ENCODE measurements around the gene AFAP1L1. TPM values are rescaled to one million over a fixed set of nuclear protein-coding genes. Genes with fewer than 3 reads are reported as not detected.

The AFAP1L1 gene
- polyA plus RNA-seq, 1 donor: 9.6 TPM

GRCh38 chr5:149358868-149359495 is 87.3 kb downstream of the AFAP1L1 start:
- Histone ChIP-seq H3K36me3 (ENCODE audit: control insufficient read depth, insufficient read depth, low read length) (peaks cover 11% of the 10 kb centered on the region), H3K9me3 (ENCODE audit: control insufficient read depth, low read depth, low read length) (no peaks in the 10 kb centered on the region), H3K27me3 (ENCODE audit: control insufficient read depth, insufficient read depth, low read length) (no peaks in the 10 kb centered on the region), H3K27ac (ENCODE audit: low read length) (no peak overlapping the region), H3K4me3 (ENCODE audit: low read length) (peak overlapping the region; percentile 95), H3K4me1 (ENCODE audit: control insufficient read depth, insufficient read depth, low read length) (peaks cover 22% of the 10 kb centered on the region)
- no peak for DNase-seq
- WGBS (ENCODE audit: insufficient coverage, low lambda C conversion rate): no CpG with 5 or more reads among the region's 8 CpGs

- DNase-seq: no peak
- no CpG with 5 or more reads among the region's 1 CpG for WGBS (ENCODE audit: insufficient coverage, low lambda C conversion rate)
- Histone ChIP-seq H3K36me3 (ENCODE audit: control insufficient read depth, insufficient read depth, low read length) (peaks cover 7% of the 10 kb centered on the region), H3K27ac (ENCODE audit: low read length) (no peak overlapping the region), H3K9me3 (ENCODE audit: control insufficient read depth, low read depth, low read length) (no peaks in the 10 kb centered on the region), H3K4me1 (ENCODE audit: control insufficient read depth, insufficient read depth, low read length) (peaks cover 12% of the 10 kb centered on the region), H3K4me3 (ENCODE audit: low read length) (no peak overlapping the region), H3K27me3 (ENCODE audit: control insufficient read depth, insufficient read depth, low read length) (no peaks in the 10 kb centered on the region)
Observed at GRCh38 chr5:149360272-149360671, 88.6 kb downstream of the AFAP1L1 start.

GRCh38 chr5:149362541-149362940 is 90.9 kb downstream of the AFAP1L1 start:
- Histone ChIP-seq H3K36me3 (ENCODE audit: control insufficient read depth, insufficient read depth, low read length) (no peaks in the 10 kb centered on the region), H3K27ac (ENCODE audit: low read length) (no peak overlapping the region), H3K4me1 (ENCODE audit: control insufficient read depth, insufficient read depth, low read length) (peaks cover 13% of the 10 kb centered on the region), H3K27me3 (ENCODE audit: control insufficient read depth, insufficient read depth, low read length) (no peaks in the 10 kb centered on the region), H3K4me3 (ENCODE audit: low read length) (no peak overlapping the region), H3K9me3 (ENCODE audit: control insufficient read depth, low read depth, low read length) (no peaks in the 10 kb centered on the region)
- WGBS (ENCODE audit: insufficient coverage, low lambda C conversion rate): no CpG with 5 or more reads among the region's 12 CpGs
- no peak for DNase-seq

- Histone ChIP-seq H3K27ac (ENCODE audit: low read length) (no peak overlapping the region), H3K4me3 (ENCODE audit: low read length) (no peak overlapping the region), H3K4me1 (ENCODE audit: control insufficient read depth, insufficient read depth, low read length) (peaks cover 16% of the 10 kb centered on the region), H3K27me3 (ENCODE audit: control insufficient read depth, insufficient read depth, low read length) (no peaks in the 10 kb centered on the region), H3K9me3 (ENCODE audit: control insufficient read depth, low read depth, low read length) (no peaks in the 10 kb centered on the region), H3K36me3 (ENCODE audit: control insufficient read depth, insufficient read depth, low read length) (peaks cover 3% of the 10 kb centered on the region)
- no peak for DNase-seq
Observed at GRCh38 chr5:149363358-149363757, 91.7 kb downstream of the AFAP1L1 start.

GRCh38 chr5:149363936-149364335 is 92.3 kb downstream of the AFAP1L1 start:
- DNase-seq: no peak
- WGBS (ENCODE audit: insufficient coverage, low lambda C conversion rate): no CpG with 5 or more reads among the region's 9 CpGs
- Histone ChIP-seq H3K4me1 (ENCODE audit: control insufficient read depth, insufficient read depth, low read length) (peaks cover 14% of the 10 kb centered on the region), H3K9me3 (ENCODE audit: control insufficient read depth, low read depth, low read length) (no peaks in the 10 kb centered on the region), H3K36me3 (ENCODE audit: control insufficient read depth, insufficient read depth, low read length) (peaks cover 4% of the 10 kb centered on the region), H3K4me3 (ENCODE audit: low read length) (no peak overlapping the region), H3K27me3 (ENCODE audit: control insufficient read depth, insufficient read depth, low read length) (no peaks in the 10 kb centered on the region), H3K27ac (ENCODE audit: low read length) (no peak overlapping the region)

- H3K36me3 ChIP-seq (ENCODE audit: control insufficient read depth, insufficient read depth, low read length): peaks cover 4% of the 10 kb centered on the region
- WGBS (ENCODE audit: insufficient coverage, low lambda C conversion rate): no CpG with 5 or more reads among the region's 2 CpGs
- peaks cover 12% of the 10 kb centered on the region for H3K4me1 ChIP-seq (ENCODE audit: control insufficient read depth, insufficient read depth, low read length)
- H3K27me3 ChIP-seq (ENCODE audit: control insufficient read depth, insufficient read depth, low read length): no peaks in the 10 kb centered on the region
- H3K4me3 ChIP-seq (ENCODE audit: low read length): no peak overlapping the region
- H3K27ac ChIP-seq (ENCODE audit: low read length): no peak overlapping the region
- no peak for DNase-seq
- no peaks in the 10 kb centered on the region for H3K9me3 ChIP-seq (ENCODE audit: control insufficient read depth, low read depth, low read length)
Observed at GRCh38 chr5:149364719-149365118, 93.1 kb downstream of the AFAP1L1 start.

- no peak for DNase-seq
- H3K27ac ChIP-seq (ENCODE audit: low read length): no peak overlapping the region
- WGBS (ENCODE audit: insufficient coverage, low lambda C conversion rate): no CpG with 5 or more reads among the region's 6 CpGs
- peaks cover 4% of the 10 kb centered on the region for H3K36me3 ChIP-seq (ENCODE audit: control insufficient read depth, insufficient read depth, low read length)
- H3K9me3 ChIP-seq (ENCODE audit: control insufficient read depth, low read depth, low read length): no peaks in the 10 kb centered on the region
- H3K4me3 ChIP-seq (ENCODE audit: low read length): no peak overlapping the region
- no peaks in the 10 kb centered on the region for H3K27me3 ChIP-seq (ENCODE audit: control insufficient read depth, insufficient read depth, low read length)
- peaks cover 12% of the 10 kb centered on the region for H3K4me1 ChIP-seq (ENCODE audit: control insufficient read depth, insufficient read depth, low read length)
Observed at GRCh38 chr5:149365418-149365817, 93.8 kb downstream of the AFAP1L1 start.

- no CpG with 5 or more reads among the region's 1 CpG for WGBS (ENCODE audit: insufficient coverage, low lambda C conversion rate)
- Histone ChIP-seq H3K27ac (ENCODE audit: low read length) (peak overlapping the region; percentile 13), H3K4me1 (ENCODE audit: control insufficient read depth, insufficient read depth, low read length) (peaks cover 15% of the 10 kb centered on the region), H3K27me3 (ENCODE audit: control insufficient read depth, insufficient read depth, low read length) (no peaks in the 10 kb centered on the region), H3K4me3 (ENCODE audit: low read length) (no peak overlapping the region), H3K36me3 (ENCODE audit: control insufficient read depth, insufficient read depth, low read length) (peaks cover 4% of the 10 kb centered on the region), H3K9me3 (ENCODE audit: control insufficient read depth, low read depth, low read length) (no peaks in the 10 kb centered on the region)
- DNase-seq: peak in 1 of 2 donors; percentile 72
Observed at GRCh38 chr5:149366169-149366729, 94.6 kb downstream of the AFAP1L1 start.

GRCh38 chr5:149367249-149367971 is 95.8 kb downstream of the AFAP1L1 start:
- H3K9me3 ChIP-seq (ENCODE audit: control insufficient read depth, low read depth, low read length): no peaks in the 10 kb centered on the region
- H3K4me1 ChIP-seq (ENCODE audit: control insufficient read depth, insufficient read depth, low read length): peaks cover 19% of the 10 kb centered on the region
- WGBS (ENCODE audit: insufficient coverage, low lambda C conversion rate): no CpG with 5 or more reads among the region's 14 CpGs
- no peaks in the 10 kb centered on the region for H3K27me3 ChIP-seq (ENCODE audit: control insufficient read depth, insufficient read depth, low read length)
- peak; percentile 63 to 66 for DNase-seq
- H3K4me3 ChIP-seq (ENCODE audit: low read length): no peak overlapping the region
- no peak overlapping the region for H3K27ac ChIP-seq (ENCODE audit: low read length)
- H3K36me3 ChIP-seq (ENCODE audit: control insufficient read depth, insufficient read depth, low read length): peaks cover 4% of the 10 kb centered on the region

- Histone ChIP-seq H3K4me3 (ENCODE audit: low read length) (no peak overlapping the region), H3K27ac (ENCODE audit: low read length) (no peak overlapping the region)
Observed at GRCh38 chr5:149367972-149368645, 96.5 kb downstream of the AFAP1L1 start.

More at GRCh38 chr5:149367972-149368645, 96.5 kb downstream of the AFAP1L1 start:
- Histone ChIP-seq H3K36me3 (ENCODE audit: control insufficient read depth, insufficient read depth, low read length) (peaks cover 4% of the 10 kb centered on the region), H3K9me3 (ENCODE audit: control insufficient read depth, low read depth, low read length) (no peaks in the 10 kb centered on the region), H3K27me3 (ENCODE audit: control insufficient read depth, insufficient read depth, low read length) (no peaks in the 10 kb centered on the region), H3K4me1 (ENCODE audit: control insufficient read depth, insufficient read depth, low read length) (peaks cover 19% of the 10 kb centered on the region)
- DNase-seq: no peak
- WGBS (ENCODE audit: insufficient coverage, low lambda C conversion rate): no CpG with 5 or more reads among the region's 22 CpGs
